DOHH2 (cell line): Measurements from ENCODE around the gene DSC2.

Experiments used
- H3F3A ChIP-seq: fragments of 200-600 bp; sonication (generic), shearing (Covaris generic); 2 replicates; pipeline ENCODE4 v1.6.0; 2016; ENCODE audit warnings: antibody characterized with exemption, mild to moderate bottlenecking; ENCODE audit not compliant: control insufficient read depth, insufficient read depth
- H3K27ac ChIP-seq: fragments of 200-600 bp; sonication (generic); 2 replicates; pipeline ENCODE4 v1.5.1; 2014; ENCODE audit warnings: low read depth, mild to moderate bottlenecking, low read length, moderate library complexity
- H3K27me3 ChIP-seq: fragments of 200-600 bp; sonication (generic); 2 replicates; pipeline ENCODE4 v1.6.1; 2014; ENCODE audit warnings: mild to moderate bottlenecking, low read length, mixed read lengths; ENCODE audit not compliant: control insufficient read depth
- H3K36me3 ChIP-seq: fragments of 200-600 bp; sonication (generic); 2 replicates; pipeline ENCODE4 v1.6.1; 2014; ENCODE audit warnings: mild to moderate bottlenecking, low read length, moderate library complexity, mixed read lengths; ENCODE audit not compliant: control insufficient read depth
- H3K4me1 ChIP-seq: fragments of 200-600 bp; sonication (generic); 2 replicates; pipeline ENCODE4 v1.6.1; 2014; ENCODE audit warnings: mild to moderate bottlenecking, low read length, mixed read lengths; ENCODE audit not compliant: control insufficient read depth
- H3K4me2 ChIP-seq: fragments of 200-600 bp; sonication (generic); 2 replicates; pipeline ENCODE4 v1.6.0; 2014; ENCODE audit warnings: mild to moderate bottlenecking, low read length, moderate library complexity
- H3K4me3 ChIP-seq: fragments of 200-600 bp; sonication (generic); 2 replicates; pipeline ENCODE4 v1.5.1; 2014; ENCODE audit warnings: mild to moderate bottlenecking, low read length, mixed read lengths
- H3K79me2 ChIP-seq: fragments of 200-600 bp; sonication (generic); 2 replicates; pipeline ENCODE4 v1.6.1; 2014; ENCODE audit warnings: mild to moderate bottlenecking, low read length, mixed read lengths; ENCODE audit not compliant: control insufficient read depth
- H3K9me2 ChIP-seq: fragments of 200-600 bp; sonication (generic); replicated peaks from 2 replicates; pipeline ENCODE4 v1.6.1; 2014; ENCODE audit warnings: mild to moderate bottlenecking, low read length, mixed read lengths; ENCODE audit not compliant: control insufficient read depth
- H3K9me3 ChIP-seq: fragments of 200-600 bp; sonication (generic); 2 replicates; pipeline ENCODE4 v1.6.1; 2014; ENCODE audit warnings: antibody characterized with exemption, low read length, mixed read lengths; ENCODE audit not compliant: control insufficient read depth, insufficient read depth
- H4K20me1 ChIP-seq: fragments of 200-600 bp; sonication (generic); 2 replicates; pipeline ENCODE4 v1.6.0; 2014; ENCODE audit warnings: low read depth, mild to moderate bottlenecking, antibody characterized with exemption, low read length, moderate library complexity; ENCODE audit not compliant: control insufficient read depth, insufficient read depth
- EZH2phosphoT487 ChIP-seq: fragments of 200-600 bp; sonication (generic); IDR thresholded peaks from 2 replicates; pipeline ENCODE4 v1.6.1; 2017; ENCODE audit warnings: borderline replicate concordance, mild to moderate bottlenecking, antibody characterized with exemption, low read length, moderate library complexity, mixed read lengths
- TF ChIP-seq, protein P1 (sequence below): fragments of 200-600 bp; sonication (generic); IDR thresholded peaks from one replicate; pipeline ENCODE4 v1.5.1; 2014; ENCODE audit warnings: antibody characterized with exemption, mild to moderate bottlenecking, low read depth, low read length; ENCODE audit not compliant: poor library complexity, severe bottlenecking

DSC2 gene

DNA sequence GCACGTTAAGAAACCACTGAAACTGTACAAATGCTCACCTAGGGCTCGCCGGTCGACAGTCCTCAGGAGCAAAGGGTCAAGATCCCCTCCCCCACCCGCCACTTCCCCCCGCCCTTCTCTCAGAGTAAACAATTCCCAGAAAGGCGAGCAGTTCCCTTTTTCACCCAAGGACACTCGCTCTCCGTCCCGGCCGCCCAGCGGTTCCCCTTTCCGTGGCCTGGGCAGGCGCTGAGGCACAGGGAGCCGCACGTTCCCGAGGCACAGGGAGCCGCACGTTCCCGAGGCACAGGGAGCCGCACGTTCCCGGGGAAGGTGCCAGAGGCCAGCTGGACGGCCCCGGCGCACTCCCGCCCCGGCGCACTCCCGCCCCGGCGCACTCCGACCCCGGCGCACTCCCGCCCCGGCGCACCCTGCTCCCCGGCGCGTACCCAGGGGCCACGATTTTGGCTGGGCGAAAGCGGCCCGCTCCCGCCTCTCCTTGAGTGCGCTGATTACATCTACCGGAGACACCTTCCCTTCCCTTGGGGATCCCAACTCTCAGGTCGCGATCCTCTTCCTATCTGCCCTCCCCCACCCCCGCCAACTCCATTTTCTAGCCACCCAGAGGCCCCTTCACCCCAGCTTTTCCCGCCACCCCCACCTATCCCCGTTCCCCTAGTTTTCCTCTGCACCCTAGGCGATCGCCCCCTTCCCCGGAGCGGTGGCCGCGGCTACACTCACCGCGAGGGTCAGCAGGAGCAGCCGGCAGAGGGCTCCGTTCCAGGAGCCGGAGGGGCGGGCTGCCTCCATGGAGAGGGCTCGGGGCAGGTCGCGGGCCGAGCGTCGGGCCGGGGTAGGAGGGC lies 817 bp downstream of the DSC2 start:
- Histone ChIP-seq H3K27me3 (no peaks in the 10 kb centered on the region), H3K79me2 (no peaks in the 10 kb centered on the region), H3K4me3 (no peak overlapping the region), H3K9me3 (no peaks in the 10 kb centered on the region; the same call in 1 of the 2 replicates), H4K20me1 (no peaks in the 10 kb centered on the region), H3K27ac (no peak overlapping the region), H3K36me3 (no peaks in the 10 kb centered on the region), H3F3A (no peaks in the 10 kb centered on the region), H3K4me1 (no peaks in the 10 kb centered on the region), H3K9me2 (no peaks in the 10 kb centered on the region), H3K4me2 (no peak overlapping the region)
- TF ChIP-seq, protein P1, sequence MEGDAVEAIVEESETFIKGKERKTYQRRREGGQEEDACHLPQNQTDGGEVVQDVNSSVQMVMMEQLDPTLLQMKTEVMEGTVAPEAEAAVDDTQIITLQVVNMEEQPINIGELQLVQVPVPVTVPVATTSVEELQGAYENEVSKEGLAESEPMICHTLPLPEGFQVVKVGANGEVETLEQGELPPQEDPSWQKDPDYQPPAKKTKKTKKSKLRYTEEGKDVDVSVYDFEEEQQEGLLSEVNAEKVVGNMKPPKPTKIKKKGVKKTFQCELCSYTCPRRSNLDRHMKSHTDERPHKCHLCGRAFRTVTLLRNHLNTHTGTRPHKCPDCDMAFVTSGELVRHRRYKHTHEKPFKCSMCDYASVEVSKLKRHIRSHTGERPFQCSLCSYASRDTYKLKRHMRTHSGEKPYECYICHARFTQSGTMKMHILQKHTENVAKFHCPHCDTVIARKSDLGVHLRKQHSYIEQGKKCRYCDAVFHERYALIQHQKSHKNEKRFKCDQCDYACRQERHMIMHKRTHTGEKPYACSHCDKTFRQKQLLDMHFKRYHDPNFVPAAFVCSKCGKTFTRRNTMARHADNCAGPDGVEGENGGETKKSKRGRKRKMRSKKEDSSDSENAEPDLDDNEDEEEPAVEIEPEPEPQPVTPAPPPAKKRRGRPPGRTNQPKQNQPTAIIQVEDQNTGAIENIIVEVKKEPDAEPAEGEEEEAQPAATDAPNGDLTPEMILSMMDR, result no peak
- TF ChIP-seq EZH2phosphoT487, result no peak

DNA sequence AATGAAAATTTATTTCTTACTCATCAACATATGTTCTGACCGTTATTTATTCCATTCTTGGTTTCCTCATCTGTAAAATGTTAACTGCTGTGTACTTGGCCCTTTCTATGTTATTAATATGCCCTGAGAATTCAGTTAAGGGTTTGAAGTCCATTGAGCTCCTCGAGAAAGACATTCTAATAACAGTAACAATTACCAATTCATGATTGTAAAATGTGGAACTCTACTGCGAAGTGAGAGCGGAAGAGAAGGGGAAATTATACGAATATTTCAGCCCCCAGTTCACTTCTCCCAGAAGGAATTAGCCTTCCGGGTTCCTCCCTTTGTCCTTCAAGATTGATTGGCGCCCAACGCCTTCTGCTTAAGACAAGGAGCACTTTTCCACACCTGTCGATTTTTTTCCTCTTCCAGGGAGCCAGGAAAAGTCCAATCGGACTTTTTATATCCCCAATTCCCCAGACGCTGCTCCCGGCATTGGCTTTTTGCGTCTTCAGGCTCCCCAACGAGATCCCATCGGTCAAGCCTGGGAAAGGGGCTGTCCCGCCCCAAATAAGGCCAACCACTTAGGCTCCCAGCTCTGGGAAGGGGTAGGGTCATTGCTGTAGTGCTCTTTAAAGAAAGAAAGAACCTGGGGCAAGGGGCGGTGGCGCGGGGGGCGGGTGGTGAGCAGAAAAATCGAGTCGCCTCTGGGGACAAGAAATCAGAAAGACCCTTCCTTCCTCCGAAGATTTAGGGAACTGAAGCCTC lies 1.6 kb downstream of the DSC2 start:
- H3K27ac ChIP-seq, result no peak overlapping the region
- H3K4me2 ChIP-seq, result no peak overlapping the region
- H3K36me3 ChIP-seq, result no peaks in the 10 kb centered on the region

DNA sequence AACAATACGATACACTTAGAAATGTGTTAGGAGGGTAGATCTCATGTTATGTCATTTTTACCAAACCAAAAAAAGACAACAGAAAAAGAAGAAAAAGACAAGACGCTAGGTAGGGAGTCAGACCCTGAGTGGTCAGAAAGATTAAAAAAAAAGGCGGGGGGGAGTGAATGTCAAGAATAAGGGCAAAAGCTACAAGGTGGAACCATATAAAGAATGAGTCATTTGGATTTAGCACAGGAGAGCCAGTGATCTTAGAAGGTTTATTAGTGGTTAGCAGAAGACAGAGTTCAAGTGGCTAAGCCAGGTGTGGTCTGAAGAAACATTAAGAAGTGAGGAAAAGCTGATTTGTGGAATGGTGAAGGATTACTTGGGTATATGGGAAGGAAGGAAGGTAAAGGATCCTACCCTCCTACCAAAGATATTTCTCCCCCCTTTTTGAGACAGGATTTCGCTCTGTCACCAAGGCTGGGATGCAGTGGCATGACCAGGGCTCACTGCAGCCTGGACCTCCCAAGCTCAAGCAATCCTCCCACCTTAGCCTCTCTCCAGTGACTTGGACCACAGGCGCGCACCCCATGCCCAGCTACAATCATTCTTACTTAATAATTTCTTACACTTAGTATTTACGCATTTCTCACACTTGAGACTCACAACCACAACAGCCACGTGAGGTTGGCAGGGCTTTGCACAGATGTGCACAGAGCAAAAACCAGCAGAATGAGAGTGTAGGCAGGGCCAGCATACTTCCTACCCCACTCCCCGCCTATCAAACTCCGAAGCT lies 2.6 kb downstream of the DSC2 start:
- Histone ChIP-seq H3K27me3 (no peaks in the 10 kb centered on the region), H4K20me1 (no peaks in the 10 kb centered on the region), H3F3A (no peaks in the 10 kb centered on the region), H3K27ac (no peak overlapping the region), H3K79me2 (no peaks in the 10 kb centered on the region), H3K9me3 (no peaks in the 10 kb centered on the region; the same call in 1 of the 2 replicates), H3K4me3 (no peak overlapping the region), H3K9me2 (no peaks in the 10 kb centered on the region), H3K36me3 (no peaks in the 10 kb centered on the region), H3K4me1 (no peaks in the 10 kb centered on the region), H3K4me2 (no peak overlapping the region)
- TF ChIP-seq, protein P1, result no peak
- no peak for TF ChIP-seq EZH2phosphoT487

More for the DNA sequence above, 1.6 kb downstream of the DSC2 start:
- H3K9me3 ChIP-seq, result no peaks in the 10 kb centered on the region; the same call in 1 of the 2 replicates
- no peaks in the 10 kb centered on the region for H3F3A ChIP-seq
- H3K27me3 ChIP-seq, result no peaks in the 10 kb centered on the region
- no peaks in the 10 kb centered on the region for H3K4me1 ChIP-seq
- no peaks in the 10 kb centered on the region for H4K20me1 ChIP-seq
- H3K4me3 ChIP-seq, result no peak overlapping the region
- H3K79me2 ChIP-seq, result no peaks in the 10 kb centered on the region
- TF ChIP-seq EZH2phosphoT487, result no peak
- TF ChIP-seq, protein P1, result no peak
- no peaks in the 10 kb centered on the region for H3K9me2 ChIP-seq
